Stimulated activated CD8-positive, alpha-beta memory T cell treated with anti-CD3 and anti-CD28 coated beads, Interleukin-15, amount 100 ng/mL, for 4 hours (primary cell): ENCODE results near the gene PDE4A.
"Not testable (repeated sequence)": the region's sequence is repeated elsewhere in the genome, so short reads cannot be mapped to it uniquely, and the experiment has no call there.

Source experiments
- DNase-seq, 2 donors: peaks; one replicate each; pipeline ENCODE4 v3.0.0-alpha.2; 2020; ENCODE audit warnings: low read depth in 2 of 2

PDE4A gene

DNA sequence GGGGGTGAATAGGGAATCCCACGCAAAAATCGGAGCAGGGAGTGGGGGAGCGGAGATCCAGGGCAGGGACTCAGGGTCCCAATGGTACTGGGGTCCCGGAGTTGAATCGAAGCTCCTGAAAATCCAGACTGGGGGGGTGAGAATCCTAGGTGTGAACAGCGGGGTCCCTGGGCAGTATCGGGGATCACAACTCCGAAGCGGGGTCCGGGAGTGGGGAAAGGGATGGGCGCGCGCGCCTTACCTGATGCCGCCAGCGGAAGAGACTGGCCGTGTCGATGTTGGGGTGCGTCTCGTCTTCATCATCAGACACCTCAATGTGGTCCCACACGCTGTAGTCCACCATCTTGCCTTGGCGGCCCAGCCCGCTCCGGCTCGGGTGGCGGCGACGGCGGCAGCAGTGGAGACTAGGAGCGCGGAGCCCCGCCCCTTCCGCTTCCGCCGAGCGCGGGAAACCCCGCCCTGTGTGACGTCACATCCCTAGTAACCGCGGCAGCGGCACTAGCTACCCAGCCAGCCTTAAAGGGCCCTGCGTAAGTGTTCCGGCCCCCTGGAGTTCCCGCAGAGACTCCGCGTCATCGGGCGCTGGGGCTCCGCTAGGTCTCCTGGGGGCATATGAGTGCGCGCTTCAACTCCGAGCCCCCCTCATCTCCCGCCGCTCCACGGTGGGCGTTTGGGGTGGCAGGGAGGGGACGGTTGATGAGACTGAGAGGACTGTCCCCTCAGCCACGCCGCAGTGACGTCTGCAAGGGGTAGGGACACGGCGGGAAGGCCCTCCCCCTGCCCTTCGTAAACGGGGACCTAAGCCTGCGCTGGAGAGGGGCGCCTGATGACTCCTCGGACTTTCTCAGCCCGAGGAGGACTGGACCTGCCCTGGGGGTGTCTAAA lies 17.0 kb upstream of the PDE4A start, which contains the start of gene CDC37:
Gene CDC37, minus strand, starts transcription at position 406 of the 885 bp plus-strand sequence. Its CDS starts 63 bp downstream, at position 343.
- DNase-seq, result peak; percentile 93 to 98

- peak in 1 of 2 donors; percentile 37 for DNase-seq
Measured at GRCh38 chr19:10404888-10405820, 15.2 kb upstream of the PDE4A start.

DNA sequence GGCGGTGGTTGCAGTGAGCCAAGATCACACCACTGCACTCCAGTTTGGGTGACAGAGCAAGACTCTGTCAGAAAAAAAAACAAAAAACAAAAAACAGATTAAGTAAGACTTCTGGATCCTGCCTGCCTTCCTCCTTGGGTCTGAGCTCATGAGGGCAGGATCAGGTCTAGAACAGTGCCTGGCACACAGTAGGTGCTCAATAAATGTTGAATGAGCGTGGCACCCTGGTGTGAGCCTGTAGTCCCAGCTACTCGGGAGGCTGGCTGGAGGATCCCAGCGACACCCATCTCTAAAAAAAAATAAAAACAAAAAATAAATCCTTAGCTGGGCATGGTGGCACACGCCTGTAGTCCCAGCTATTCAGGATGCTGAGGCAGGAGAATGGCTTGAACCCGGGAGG lies 14.1 kb upstream of the PDE4A start:
- no peak for DNase-seq

GRCh38 chr19:10407096-10407495 lies 13.2 kb upstream of the PDE4A start:
- DNase-seq, result no peak

DNA sequence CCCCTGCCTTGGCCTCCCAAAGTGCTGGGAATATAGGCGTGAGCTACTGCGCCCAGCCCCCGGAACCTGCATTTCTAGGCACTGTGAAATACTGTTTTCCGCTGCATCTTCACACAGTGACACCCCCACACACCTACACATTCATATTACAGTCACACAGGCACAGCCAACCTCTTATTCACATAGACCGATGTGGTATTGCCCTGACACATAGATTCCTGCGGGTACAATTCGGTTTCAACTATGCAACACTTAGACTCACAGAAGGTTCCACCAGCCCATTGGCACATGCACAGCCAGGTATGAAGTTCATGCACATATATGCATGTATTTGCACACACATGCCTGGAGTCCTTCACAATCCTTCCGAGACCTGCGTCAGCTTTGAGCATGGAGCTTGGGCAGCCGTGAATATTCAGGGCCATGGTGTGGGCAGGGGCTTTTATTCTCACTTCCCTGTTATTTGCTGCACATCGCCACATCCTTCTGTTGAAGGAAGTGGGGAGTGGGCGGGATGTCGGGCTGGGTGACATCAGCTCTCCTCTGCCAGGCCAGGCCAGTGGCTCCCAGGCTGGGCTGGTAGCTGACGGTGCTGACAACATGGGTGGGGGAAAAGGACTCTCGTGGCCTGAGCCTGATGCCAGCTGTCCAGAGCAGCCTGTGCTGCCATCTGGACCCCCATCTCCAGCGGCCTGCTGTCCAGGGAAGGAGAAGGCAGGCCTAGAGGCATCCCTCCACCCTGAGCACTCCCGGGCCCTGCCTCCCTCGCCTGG lies 11.6 kb upstream of the PDE4A start:
- DNase-seq, result peak in 1 of 2 donors; percentile 64

GRCh38 chr19:10411224-10411623 lies 9.1 kb upstream of the PDE4A start:
- DNase-seq, result not testable (repeated sequence)

- no peak for DNase-seq
Measured at GRCh38 chr19:10412257-10412977, 7.9 kb upstream of the PDE4A start.

GRCh38 chr19:10416083-10416379 lies 4.3 kb upstream of the PDE4A start:
- DNase-seq, result no peak

DNA sequence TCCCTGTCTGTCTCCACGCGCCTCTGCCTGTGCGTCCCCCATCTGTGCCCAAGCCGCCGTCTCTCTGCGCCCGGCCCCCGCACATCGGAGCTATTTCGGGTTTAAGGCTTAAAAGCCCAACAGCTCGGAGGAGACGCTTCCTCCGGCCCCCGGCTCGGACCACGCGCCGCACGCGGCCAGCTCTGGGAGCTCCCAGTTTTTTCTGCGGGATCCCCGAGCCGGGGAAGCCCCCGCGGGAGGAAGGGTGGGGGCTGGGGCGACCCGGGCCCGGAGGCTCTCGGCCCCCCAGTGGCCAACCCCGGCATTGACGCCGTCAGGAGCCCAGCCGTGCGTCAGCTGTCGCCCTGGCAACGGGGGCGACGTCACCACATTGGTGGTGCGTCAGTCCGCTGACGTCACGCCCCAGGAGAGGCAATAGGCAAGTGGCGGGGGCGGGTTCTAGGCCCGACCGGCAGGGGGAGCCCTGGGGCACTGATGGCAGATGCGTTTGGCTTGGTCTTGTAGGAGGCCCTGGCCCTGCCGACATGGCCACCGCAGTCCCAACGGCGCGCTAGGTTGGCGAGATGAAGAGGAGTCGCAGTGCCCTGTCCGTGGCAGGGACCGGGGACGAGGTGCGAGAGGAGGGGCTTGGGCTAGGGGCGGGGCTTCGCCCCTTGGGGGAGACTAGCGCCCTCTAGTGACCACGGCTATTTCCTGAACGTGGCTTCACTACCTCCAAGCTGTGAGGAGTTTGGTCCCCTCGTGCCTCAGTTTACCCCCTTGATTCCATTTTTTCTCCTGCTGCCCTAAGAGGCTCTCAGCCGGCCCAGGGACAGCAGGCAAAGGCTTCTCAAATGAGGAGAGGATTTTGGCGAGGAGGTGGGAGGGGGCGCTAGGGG lies 3.7 kb upstream of the PDE4A start:
- DNase-seq, result peak; percentile 82 to 84

DNA sequence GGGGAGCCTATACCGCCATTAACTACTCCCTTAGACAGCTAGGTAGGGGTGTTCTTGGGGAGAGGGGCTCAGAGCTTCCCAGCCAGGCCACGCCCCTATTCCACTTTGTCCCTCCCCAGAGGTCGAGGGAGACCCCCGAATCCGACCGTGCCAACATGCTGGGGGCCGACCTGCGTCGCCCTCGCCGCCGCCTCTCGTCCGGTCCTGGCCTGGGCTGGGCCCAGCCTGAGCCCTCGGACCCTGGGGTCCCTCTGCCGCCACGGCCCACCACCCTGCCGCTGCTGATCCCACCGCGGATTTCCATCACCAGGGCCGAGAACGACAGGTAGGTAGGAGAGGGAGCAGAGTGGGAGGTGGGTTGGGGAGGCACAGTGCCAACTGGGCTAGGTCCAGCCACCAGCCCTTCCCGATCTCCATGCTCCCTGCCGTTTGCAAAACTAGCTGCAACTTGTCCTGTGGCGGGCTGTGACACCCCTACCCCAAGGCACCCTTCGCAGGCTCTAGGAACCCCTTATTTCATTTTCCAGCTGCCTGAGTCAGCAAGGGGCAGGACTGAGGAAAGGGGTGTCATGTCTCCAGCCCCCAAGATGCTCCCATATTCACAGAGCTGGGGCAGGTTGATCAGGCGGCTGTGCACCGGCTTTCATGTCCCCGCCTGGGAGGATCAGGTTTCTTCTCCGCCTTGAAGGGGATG lies 2.6 kb upstream of the PDE4A start:
- no peak for DNase-seq

- DNase-seq, result no peak
Measured at GRCh38 chr19:10418235-10418484, 2.2 kb upstream of the PDE4A start.

- DNase-seq, result no peak
Measured at GRCh38 chr19:10418485-10419199, 1.7 kb upstream of the PDE4A start.

GRCh38 chr19:10419200-10419645 lies 1.1 kb upstream of the PDE4A start:
- DNase-seq, result no peak

DNA sequence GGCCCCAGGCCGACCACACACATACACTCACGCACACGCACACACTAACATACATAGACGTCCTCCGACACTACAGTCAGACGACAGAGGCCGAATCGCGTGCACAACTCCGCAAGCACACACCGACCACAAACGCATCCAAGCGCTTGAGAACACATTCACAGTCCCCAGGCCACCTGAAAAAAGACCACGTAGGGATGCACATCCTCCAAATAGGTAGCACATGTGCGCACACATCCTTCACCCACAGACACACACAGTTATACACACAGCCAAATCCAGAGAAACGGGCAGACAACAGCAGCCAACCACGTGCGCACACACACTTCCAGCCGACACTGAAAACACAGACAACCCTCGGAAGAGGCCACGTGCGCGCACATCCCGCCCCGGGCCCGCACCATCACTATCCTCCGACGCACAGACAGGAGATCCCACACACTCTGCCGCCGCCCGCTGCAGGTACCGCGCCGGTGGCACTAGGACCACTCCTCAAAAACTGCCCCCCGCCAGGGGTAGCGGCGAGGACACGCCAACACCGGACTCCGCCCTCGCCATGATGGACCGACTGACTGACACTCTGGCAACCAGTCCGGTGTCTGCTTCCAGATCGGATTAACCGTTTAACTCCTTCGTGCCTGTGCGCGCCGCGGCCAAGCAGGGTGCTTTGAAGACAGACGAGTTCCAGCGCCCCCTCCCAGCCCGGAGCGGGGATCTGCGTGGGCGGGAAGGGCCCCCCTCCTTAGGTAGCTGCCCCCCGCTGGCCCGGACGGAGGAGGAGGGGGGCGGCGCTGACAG lies 493 bp upstream of the PDE4A start:
- DNase-seq, result no peak

DNA sequence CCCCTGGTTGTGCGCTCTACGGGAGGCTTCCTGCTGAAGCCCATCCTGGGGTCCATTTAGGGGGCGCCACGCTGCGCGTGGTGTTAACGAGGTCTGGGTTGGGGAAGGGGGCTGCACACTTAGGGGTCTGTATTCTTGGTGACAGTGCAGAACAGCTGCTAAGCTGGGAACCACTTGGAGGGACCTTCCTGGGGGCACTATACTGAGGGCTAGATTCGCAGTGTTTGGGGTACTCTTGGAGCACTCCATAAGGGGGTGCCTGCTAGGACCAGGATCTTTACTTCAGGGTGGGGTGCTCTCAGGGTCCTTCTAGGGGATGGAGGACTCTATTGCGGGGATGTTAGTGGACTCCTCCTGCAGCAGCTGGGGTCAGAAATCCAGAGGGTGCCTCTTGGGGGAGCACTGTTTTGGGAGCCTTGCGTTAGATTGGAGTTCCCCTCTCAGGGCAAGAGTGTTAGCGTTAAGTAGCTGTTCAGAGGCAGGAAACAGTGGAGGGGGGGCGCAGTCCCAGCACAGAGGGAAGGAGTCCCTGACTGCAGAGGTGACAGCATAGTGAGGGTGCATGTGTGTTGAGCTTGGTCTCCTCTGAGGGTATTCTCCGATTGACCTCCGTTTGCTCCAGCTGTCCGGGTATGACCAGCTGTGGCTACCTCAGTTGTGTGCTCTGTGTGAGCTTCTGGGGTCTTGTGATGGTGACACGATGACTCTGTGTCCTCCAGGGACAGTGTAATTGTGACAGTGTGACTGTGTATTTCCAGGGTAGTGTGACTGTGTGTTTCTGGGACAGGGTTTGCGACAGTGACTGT lies 1.1 kb downstream of the PDE4A start:
- DNase-seq, result no peak

DNA sequence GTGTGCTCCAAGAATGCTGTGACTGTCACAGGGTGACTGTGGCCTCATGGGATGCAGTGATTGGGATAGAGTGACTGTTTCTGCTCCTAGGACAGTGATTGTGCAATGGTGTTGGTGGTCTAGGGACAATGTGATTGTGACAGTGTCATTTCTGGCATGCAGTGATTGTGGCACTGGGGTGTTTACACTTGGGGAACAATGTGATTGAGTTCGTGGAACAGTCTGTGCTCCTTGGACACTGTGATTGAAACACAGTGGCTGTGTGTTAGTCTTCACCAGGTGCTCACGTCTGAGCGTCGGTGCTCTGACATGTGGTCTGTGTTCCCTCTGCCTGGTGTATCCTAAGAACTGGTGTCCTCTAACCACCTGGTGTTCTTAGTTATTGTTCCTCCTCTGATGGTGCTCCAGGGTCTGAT lies 1.7 kb downstream of the PDE4A start:
- no peak for DNase-seq

- DNase-seq, result no peak
Measured at GRCh38 chr19:10422846-10423245, 2.5 kb downstream of the PDE4A start.
